ENCODE measurements around the gene STXBP5.

The STXBP5 gene

GRCh38 chr6:147238906-147239305 lies 34.7 kb downstream of the STXBP5 start:
- DNase-seq (ENCODE audit: low read depth) = no peak
- H3K4me3 ChIP-seq (ENCODE audit: low read depth, low read length) = no peak overlapping the region
- TF ChIP-seq CTCF (IDR thresholded peaks at IDR 0.05; ENCODE audit: low read depth, low read length) (no peak), MYC (IDR thresholded peaks at IDR 0.05; ENCODE audit: low read depth, low read length) (no peak), POLR2A (IDR thresholded peaks at IDR 0.05; ENCODE audit: extremely low read depth, insufficient read length) (no peak), MAX (IDR thresholded peaks at IDR 0.05; ENCODE audit: low read depth, low read length) (no peak)

- no peak for DNase-seq (ENCODE audit: low read depth)
- no peak overlapping the region for H3K4me3 ChIP-seq (ENCODE audit: low read depth, low read length)
- no peak for TF ChIP-seq MAX (IDR thresholded peaks at IDR 0.05; ENCODE audit: low read depth, low read length)
- TF ChIP-seq MYC (IDR thresholded peaks at IDR 0.05; ENCODE audit: low read depth, low read length) = no peak
- no peak for TF ChIP-seq POLR2A (IDR thresholded peaks at IDR 0.05; ENCODE audit: extremely low read depth, insufficient read length)
- TF ChIP-seq CTCF (IDR thresholded peaks at IDR 0.05; ENCODE audit: low read depth, low read length) = no peak
Observed at GRCh38 chr6:147244832-147245231, 40.6 kb downstream of the STXBP5 start.

GRCh38 chr6:147245693-147246092 lies 41.5 kb downstream of the STXBP5 start:
- DNase-seq (ENCODE audit: low read depth) = no peak
- TF ChIP-seq POLR2A (IDR thresholded peaks at IDR 0.05; ENCODE audit: extremely low read depth, insufficient read length) (no peak), CTCF (IDR thresholded peaks at IDR 0.05; ENCODE audit: low read depth, low read length) (no peak), MYC (IDR thresholded peaks at IDR 0.05; ENCODE audit: low read depth, low read length) (no peak), MAX (IDR thresholded peaks at IDR 0.05; ENCODE audit: low read depth, low read length) (no peak)
- H3K4me3 ChIP-seq (ENCODE audit: low read depth, low read length) = no peak overlapping the region

GRCh38 chr6:147246853-147247635 lies 42.8 kb downstream of the STXBP5 start:
- no peak overlapping the region for H3K4me3 ChIP-seq (ENCODE audit: low read depth, low read length)
- TF ChIP-seq MYC (IDR thresholded peaks at IDR 0.05; ENCODE audit: low read depth, low read length) (no peak), MAX (IDR thresholded peaks at IDR 0.05; ENCODE audit: low read depth, low read length) (no peak), POLR2A (IDR thresholded peaks at IDR 0.05; ENCODE audit: extremely low read depth, insufficient read length) (no peak), CTCF (IDR thresholded peaks at IDR 0.05; ENCODE audit: low read depth, low read length) (no peak)
- DNase-seq (ENCODE audit: low read depth) = no peak

GRCh38 chr6:147248859-147249258 lies 44.6 kb downstream of the STXBP5 start:
- no peak for DNase-seq (ENCODE audit: low read depth)
- no peak overlapping the region for H3K4me3 ChIP-seq (ENCODE audit: low read depth, low read length)
- TF ChIP-seq CTCF (IDR thresholded peaks at IDR 0.05; ENCODE audit: low read depth, low read length) = no peak
- TF ChIP-seq MAX (IDR thresholded peaks at IDR 0.05; ENCODE audit: low read depth, low read length) = no peak
- no peak for TF ChIP-seq MYC (IDR thresholded peaks at IDR 0.05; ENCODE audit: low read depth, low read length)
- no peak for TF ChIP-seq POLR2A (IDR thresholded peaks at IDR 0.05; ENCODE audit: extremely low read depth, insufficient read length)
